HuH-7 (cell line): ENCODE measurements around the gene USP34.
"Not testable (repeated sequence)": the region's sequence is repeated elsewhere in the genome, so short reads cannot be mapped to it uniquely, and the experiment has no call there.

ENCODE experiments used
- DNase-seq: peaks from one replicate; pipeline ENCODE4 v3.0.0; 2011; ENCODE audit warnings: low spot score

The USP34 gene

DNA sequence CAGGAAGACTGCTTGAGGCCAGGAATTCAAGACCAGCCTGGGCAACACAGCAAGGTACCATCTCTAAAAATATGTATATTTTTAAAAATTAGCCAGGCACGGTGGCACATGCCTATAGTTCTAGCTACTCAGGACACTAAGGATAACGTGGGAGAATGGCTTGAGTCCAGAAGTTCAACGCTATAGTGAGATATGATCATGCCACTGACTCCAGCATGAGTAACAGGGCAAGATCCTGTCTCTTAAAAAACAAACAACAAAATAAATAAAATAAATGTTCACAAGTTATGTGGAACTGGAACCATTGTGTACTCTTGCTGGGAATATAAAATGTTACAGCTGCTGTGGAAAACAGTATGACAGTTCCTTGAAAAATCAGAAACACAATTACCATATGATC is 47.2 kb downstream of the USP34 start:
- no peak for DNase-seq

DNA sequence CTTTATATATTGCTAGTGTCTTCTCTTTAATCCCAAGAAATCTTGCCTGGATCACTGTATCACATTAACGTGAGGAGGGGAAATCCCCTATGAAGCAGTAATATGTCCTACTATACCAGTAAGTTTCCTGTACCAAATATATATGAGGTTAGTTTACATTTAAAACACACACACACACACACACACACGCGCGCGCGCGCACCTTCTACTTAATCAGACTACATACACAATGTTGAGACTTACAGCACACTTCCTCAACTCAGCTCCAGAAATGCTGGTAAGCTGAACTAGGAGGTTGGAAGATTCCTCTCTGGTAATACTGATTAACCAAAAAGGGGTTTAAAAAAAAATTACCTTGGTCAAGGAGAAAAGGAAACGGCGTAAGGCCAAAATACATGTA is 49.3 kb downstream of the USP34 start:
- DNase-seq: no peak

DNA sequence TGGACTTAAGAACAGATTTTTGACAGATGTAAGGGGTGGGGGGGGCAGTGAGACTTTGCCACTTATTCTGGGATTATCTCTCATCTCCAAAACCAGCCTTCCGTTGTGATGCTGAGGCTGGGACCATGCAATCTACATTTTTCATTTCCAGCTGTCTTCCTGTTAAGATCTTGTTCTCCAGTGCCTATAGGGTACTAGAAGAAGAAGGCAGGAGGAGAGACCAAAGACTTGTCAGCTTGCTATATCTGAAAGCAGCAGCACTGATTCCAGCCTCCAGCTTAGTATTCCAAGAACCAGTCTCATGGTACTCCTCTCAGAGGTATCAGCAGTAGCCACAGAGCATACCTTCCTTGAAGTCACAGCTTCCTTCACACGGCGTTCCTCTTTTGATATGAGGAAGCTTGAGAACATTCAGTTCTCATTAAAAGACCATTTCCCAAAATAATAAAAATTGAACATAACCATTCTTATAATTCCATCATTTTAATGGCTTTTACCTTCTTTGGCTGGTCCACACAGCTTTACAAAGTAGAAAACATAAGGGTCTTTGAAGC is 49.8 kb downstream of the USP34 start:
- no peak for DNase-seq

DNA sequence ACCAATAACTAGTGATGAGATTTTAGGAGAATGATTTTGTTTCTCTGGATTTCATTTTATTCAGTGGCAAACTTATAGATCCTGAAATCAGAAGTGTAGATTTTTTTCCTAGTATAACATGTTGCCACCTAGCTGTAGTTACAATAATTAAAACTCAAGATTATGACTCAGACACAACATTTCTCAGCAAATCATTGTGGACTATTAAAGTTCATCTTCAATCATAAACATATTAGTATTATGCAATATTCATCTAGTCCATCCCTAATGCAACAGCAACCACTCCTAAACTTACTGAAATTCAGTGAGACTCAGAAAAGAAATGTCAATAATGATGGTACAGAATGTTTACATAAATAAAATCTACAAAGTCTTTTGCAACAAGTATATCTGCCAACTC is 51.3 kb downstream of the USP34 start:
- DNase-seq: no peak

DNA sequence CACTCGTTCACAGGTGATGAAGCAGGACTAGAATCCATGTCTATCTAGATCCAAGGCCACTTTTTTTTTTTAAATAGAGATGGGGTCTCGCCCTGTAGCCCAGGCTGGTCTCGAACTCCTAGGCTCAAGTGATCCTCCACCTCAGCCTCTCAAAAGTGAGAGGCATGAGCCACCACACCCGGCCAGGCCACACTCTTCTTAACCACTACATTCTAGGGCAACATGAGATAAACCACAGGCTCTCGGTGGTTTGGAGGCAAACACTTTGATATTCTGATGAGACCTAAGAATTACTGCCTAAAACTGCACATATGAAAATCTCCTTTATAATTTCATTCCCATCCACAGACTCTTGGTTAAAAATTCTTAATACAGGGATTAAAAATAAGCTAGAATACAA is 51.8 kb downstream of the USP34 start:
- no peak for DNase-seq

DNA sequence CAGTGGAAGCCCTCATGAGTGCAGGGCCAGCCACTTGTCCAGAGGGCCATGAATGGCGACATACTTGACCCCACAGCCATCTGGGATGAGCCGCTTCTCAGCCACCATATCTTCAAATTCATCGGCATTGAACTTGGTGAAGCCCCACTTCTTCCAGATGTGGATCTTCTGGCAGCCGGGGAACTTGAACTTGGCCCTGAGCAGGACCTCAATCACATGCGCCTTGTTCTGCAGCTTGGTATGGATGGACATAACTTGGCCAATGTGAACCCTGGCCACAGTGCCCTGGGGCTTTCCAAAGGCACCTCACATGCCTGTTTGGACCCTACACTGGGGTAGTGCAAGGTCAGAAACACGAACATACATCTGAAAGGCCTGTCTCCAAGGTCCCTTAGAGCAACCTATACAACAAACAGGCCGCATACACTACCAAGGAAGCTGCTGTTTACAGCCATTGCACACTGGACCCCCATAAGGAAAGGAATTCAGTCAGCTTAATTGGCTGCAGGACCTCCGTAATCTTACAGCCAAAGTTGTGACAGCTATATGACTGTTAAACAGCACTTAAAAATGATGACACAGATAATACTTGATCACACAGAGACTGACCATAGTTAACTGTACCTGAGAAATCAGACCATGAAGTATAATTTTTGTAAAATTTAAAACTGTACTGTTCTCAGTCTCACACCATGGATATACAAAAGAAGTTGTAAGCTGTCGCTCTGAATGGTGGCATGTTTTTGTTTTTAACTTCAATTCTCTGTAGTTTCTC is 53.8 kb downstream of the USP34 start:
- no peak for DNase-seq

DNA sequence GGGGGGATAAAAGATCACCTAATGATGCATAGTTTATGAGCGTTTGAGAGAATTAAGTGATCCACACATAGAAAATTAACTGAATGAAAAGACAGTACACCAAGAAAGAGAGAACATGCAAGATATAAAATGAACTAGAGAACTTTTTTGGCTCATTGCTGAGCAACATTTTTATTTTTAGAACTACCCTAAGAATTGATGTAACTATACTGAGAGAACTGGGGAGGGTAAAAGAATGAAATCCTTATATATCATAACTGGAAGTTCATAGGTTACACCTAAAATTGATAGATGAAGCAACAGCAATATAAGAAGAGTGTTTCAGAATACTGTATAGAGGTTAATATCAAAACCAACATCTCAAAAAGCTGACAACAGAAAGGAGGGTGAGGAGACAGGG is 55.6 kb downstream of the USP34 start:
- no peak for DNase-seq

DNA sequence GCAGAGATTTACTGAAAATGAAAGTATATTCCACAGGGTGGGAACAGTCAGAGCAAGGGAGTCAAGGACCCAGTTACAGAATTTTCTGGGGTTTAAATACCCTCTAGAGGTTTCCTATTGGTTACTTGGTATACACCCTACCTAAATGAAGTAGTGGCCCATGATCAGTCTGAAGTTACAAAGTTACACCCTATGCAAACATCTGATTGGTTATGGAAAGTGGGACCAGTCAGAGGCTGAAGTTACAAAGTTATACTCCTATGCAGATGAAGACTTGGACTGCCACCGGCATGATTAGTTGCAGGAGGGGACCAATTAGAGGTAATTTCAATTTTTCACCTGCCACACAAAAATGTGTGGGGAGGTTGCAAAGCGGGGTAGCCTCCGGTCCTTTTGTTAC is 56.2 kb downstream of the USP34 start:
- no peak for DNase-seq

DNA sequence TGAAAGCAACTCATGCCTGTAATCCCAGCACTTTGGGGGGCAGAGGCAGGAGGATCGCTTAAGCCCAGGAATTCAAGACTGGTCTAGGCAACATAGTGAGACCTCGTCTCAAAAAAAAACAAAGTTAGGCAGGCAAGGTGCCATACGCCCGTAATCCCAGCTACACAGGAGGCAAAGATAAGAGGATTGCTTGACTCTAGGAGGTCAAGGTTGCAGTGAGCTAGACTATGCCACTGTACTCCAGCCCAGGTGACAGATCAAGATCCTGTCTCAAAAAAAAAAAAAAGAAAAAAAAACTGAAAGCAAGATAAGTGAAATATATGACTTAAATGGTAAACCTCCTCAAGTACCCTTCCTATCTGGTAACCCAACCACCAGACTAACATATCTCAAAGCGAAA is 59.8 kb downstream of the USP34 start:
- no peak for DNase-seq

DNA sequence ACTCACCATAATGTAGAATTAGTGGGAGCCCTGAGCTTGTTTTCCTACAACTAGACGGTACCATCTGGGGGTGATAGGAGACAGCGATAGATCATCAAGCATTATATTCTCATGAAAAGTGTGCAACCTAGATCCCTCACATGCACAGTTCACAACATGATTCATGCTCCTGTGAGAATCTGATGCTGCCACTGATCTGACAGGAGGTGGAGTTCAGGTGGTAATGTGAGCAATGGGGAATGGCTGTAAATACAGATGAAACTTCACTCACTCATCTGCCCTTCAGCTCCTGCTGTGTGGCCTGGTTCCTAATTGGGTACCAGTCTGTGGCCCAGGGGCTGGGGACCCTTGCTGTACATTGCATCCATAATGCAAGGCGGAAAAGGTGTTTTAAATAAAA is 60.7 kb downstream of the USP34 start:
- no peak for DNase-seq

DNA sequence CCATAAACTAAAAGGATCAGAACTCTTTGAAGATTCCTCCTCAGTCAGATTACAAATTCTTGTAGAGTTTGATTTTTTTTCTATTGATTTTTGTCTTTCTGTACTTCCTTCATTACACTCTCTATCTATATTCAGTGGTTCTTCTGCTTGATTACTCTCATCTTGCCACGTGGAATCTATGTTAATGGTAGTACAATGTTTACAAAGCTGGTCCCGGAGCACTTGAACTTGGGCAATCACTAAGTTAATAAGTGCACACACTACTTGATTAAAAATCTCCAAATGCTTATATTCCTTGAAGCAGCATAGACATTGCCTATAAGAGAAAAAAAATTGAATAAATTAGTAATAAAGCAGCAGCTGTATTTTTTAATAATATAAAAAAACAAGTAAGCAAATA is 65.1 kb downstream of the USP34 start:
- DNase-seq: no peak

DNA sequence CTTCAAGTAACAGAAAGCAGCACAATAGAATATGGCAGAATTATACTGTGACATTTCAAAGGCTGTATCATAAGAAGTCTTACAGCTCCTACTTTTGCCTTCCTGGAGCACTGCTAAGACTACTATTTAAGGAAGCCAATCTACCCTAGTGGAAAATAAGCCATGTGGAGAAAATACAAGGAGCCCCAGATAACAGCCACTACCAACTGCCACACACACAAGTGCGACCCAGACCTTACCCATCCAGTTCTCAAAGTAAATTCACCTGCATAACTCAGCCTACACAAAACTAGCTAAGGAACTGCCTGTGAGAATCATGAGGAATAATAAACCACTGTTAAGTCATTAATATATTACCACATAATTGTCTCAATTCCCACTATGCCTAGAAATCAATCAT is 66.4 kb downstream of the USP34 start:
- DNase-seq: no peak

DNA sequence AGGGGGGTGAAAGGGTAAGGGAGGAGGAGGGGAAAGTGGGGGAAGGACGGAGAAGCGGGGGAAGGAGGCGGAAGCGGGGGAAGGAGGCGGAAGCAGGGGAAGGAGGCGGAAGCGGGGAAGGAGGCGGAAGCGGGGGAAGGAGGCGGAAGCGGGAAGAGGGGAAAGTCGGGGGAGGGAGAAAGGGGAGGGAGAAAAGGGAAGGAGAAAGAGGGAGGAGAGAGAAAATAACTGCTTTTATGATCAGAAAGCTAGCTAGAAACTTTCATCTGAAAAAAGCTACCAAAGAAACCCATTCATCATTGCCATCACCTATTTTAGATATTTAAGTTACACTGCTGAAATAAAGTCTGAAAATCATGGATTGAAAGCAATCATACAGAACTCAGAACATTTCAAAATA is 72.5 kb downstream of the USP34 start:
- DNase-seq: no peak

DNA sequence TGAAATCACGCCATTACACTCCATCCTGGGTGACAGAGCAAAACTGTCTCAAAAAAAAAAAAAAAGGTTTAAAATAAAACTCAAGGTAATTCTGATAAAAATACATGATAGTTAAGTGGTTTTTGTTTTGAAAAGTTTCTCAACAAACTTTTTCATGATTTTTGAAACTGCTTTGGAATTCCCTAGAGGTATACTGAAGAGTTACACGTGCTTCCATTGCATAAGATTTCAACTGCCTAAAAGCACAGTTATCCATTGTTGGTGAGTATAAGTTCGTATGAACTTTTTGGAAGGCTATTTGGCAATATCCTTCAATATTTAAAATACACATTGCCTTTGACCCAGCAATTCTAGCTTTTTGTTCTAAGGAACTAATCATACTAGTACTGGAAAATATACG is 74.9 kb downstream of the USP34 start:
- no peak for DNase-seq

DNA sequence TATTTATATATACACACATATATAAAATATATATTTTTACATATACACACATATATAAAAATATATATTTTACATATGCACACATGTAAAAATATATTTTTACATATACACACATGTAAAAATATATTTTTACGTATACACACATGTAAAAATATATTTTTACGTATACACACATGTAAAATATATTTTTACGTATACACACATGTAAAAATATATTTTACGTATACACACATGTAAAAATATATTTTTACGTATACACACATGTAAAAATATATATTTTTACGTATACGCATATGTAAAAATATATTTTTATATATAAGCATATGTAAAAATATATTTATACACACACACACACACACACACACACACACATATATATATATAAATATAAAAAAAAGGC is 83.3 kb downstream of the USP34 start:
- DNase-seq: not testable (repeated sequence)

DNA sequence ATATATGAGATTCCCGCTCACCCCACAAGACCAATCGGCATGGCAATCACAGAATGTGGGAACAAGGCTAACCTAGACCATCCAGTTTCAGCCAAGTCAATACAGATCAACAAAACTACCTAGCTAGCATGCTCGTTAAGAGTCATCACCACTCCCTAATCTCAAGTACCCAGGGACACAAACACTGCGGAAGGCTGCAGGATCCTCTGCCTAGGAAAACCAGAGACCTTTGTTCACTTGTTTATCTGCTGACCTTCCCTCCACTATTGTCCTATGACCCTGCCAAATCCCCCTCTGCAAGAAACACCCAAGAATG is 90.0 kb downstream of the USP34 start:
- not testable (repeated sequence) for DNase-seq

DNA sequence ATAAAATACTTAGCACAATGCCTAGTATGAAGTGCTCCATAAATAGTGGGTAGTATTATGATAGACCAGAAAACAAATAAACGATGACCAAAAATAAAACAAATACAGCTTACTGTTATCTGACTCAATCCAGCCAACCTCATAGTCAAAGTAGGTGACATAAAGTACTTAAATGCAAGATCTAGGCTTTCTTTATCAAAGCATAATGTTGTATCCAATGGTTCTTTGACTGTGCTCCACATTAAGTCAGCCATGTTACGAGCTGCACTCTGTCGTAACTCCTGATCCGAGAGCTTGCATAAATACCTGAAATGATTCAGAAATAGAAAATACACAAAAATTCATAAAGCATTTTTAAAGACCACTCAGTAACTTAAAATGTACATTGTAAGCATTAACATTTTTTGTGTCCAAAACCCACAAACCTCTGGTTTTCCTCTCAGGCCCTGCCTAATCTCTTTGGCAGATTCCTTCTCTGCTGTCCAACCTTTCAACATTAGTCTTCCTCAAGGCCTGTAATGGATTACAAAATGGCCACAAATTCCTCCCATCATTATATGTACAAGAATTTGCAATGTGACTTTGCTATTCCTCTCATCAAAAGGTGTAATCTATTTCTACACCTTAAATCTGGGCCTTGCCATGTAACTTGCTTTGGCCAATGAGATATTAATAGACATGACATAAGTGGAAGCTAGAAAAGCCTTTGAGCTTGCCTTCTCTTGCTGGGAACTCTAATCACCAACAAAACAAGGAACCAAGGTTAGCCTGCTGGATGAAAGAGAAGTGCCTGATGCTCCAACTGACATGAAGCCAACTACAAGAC is 90.6 kb downstream of the USP34 start:
- DNase-seq: no peak

DNA sequence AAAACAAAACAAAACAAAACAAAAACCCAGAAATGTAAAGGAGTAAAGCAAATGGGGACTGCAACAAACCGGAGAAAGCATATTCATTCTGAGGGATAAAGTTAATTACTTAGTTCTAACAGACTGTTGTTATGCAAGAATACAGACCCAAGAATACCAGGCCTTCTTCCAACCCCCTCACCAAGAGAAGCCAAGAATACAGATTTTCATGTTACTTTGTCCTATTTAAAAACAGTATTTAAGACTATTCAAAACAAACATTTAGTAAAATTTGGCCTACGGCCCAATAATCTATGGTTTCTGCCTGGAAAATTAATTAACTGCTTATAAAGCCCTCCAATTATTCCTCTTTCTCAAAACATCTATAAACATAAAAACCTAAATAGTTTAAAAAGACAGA is 91.4 kb downstream of the USP34 start:
- DNase-seq: no peak

DNA sequence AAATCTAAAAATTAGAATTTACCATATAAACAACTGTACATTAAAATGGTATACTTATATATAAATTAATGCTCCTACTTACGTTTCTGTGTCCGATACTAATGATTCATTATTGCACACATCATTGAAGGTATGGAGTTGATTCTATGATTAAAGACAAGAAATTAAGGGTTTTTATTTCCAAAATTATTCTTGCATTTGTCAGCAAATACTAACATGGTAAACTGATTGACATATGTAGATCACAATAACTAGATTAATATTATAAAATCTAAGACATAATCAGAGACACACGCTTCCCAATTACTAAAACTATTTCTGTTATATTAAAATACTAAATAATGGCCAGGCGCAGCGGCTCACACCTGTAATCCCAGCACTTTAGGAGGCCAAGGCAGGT is 92.6 kb downstream of the USP34 start:
- no peak for DNase-seq

DNA sequence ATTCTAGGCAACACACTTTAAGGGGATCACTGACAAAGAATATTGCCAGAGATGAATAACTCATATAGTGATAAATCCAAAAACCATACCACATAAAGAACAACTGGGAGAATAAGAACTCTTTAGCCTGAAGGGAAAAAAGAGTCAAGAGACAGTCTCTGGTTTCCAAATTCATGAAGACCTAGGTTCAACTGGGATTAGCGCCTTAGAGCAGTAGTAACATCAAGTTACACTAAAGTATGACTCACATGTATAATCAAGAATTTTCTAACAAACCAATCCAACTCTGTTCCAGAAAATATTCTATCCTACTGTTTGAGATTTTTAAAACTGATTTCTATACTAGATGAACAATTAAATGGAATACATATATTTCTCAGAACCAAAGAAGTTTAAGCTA is 93.8 kb downstream of the USP34 start:
- no peak for DNase-seq

DNA sequence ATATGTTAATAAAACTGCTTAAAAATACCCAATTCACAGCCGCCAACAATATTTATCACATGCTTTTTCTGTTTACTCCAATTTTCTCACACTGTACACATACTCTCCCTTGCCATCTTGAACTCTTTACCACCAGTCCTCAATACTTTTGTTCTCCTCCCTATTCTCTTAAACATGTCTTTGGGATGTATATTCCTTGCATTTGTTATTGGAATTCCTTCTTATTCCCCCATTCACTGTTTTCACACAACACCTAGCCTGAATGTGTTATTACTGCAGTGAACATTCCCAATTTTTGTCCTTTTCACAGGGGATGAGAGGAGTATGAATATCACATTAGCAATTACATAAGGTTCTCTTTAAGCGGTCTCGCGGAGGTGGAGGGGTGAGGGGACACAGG is 94.7 kb downstream of the USP34 start:
- no peak for DNase-seq

DNA sequence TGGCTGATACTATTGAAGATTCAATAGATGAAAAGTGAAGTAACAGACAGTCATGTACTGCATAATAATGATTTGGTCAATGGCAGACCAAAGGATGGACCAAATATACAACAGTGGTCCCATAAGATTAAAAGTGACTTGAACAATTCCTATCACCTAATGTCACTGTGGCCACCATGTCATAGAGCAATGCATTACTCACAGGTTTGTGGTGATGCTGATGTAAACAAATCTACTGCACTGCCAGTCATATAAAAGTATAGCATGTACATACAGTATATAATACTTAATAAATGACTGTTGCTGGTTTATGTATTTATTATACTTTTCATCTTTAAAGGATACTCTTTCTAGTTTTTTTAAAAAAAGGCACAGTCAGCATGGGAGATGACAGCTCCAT is 99.9 kb downstream of the USP34 start:
- no peak for DNase-seq
